C4-2B (cell line): Measurements from ENCODE around the gene NPLOC4.
A peak's percentile ranks its signal among the peaks of the same experiment; 100 is the strongest.

Source experiments
- H3K27ac ChIP-seq: fragments of 450-650 bp; 2 replicates; pipeline ENCODE4 v1.5.1; 2017
- CTCF ChIP-seq: fragments of 450-650 bp; conservative IDR thresholded peaks from 2 replicates; pipeline ENCODE4 v1.5.1; 2017; ENCODE audit warnings: mild to moderate bottlenecking
- ZFX ChIP-seq: fragments of 450-650 bp; IDR thresholded peaks from 2 replicates; pipeline ENCODE4 v1.6.1; 2017

NPLOC4 gene

GRCh38 chr17:81578038-81578441 lies 58.9 kb downstream of the NPLOC4 start:
- TF ChIP-seq CTCF (no peak), ZFX (no peak)
- peak overlapping the region; percentile 90 for H3K27ac ChIP-seq

- TF ChIP-seq ZFX (no peak), CTCF (no peak)
- peak overlapping the region; percentile 90 for H3K27ac ChIP-seq
Measured at GRCh38 chr17:81577278-81578000, 59.5 kb downstream of the NPLOC4 start.

DNA sequence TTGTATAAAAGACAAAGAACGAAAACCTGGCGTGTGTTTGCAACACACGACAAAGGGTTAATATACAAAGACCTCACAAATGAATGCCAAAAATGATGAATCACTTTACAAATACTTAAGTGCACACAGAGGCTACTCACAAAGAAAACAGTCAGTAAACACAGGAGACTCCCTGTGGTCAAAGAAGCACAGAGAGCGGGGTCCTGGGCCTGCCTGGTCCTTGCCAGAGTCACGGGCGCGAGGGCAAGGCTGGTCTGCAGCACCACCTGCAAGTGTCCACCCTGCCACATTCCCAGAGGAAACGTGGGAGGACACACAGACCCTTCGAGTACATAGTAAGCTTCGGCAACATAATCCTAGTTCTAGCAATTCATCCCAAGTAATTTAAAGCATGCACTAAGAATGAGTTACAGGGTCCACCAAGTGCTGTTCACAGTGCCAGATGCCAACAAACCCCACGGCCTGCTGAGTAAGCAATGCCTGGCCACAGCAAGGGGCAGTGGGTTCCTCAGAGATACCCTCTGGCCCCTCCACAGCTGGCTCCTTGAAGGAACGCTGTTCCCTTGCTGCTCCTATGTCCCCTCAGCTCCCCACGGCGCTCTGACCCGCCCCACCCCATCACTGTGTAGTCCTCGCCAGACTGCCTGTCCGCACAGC lies 60.2 kb downstream of the NPLOC4 start:
- no peak for TF ChIP-seq ZFX
- no peak for TF ChIP-seq CTCF
- H3K27ac ChIP-seq: peak overlapping the region; percentile 90

DNA sequence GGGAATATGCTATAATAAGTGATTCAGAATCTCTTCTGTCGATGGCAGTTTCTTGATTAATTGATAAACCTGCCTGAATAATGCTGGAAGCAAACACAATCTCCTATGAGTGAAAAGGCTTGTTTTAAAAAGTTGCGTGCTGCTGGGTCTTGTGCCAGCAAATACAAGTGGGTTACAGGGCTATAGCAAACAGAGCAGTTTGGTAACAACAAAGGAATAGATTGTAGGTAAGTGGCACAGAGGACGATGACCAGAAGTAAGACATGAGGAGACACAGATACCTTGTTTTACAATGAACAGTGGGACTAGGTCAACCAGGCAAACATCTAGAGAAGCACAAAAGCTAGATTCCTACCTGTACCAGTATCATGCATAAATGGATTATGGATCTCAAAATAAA lies 61.1 kb downstream of the NPLOC4 start:
- peak overlapping the region; percentile 90 for H3K27ac ChIP-seq
- no peak for TF ChIP-seq CTCF
- TF ChIP-seq ZFX: no peak

DNA sequence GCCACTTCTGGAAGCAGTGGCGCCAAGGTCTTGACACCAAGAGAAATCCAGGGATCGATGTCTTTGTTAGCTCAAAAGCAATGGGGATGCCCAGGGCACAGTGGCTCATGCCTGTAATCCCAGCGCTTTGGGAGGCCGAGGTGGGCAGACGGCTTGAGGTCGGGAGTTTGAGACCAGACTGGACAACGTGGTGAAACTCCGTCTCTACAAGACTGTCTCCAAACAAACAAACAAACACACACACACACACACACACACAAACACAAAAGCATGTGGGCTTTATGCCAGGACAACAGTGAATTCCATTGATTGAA lies 62.3 kb downstream of the NPLOC4 start:
- peak overlapping the region; percentile 10; the same call in 1 of the 2 replicates for H3K27ac ChIP-seq
- TF ChIP-seq ZFX: no peak
- no peak for TF ChIP-seq CTCF

GRCh38 chr17:81573794-81574642 lies 62.9 kb downstream of the NPLOC4 start:
- TF ChIP-seq CTCF: no peak
- no peak for TF ChIP-seq ZFX

More at GRCh38 chr17:81573794-81574642, 62.9 kb downstream of the NPLOC4 start:
- H3K27ac ChIP-seq: peak overlapping the region; percentile 10; the same call in 1 of the 2 replicates
